ENCODE data around the gene RSRC1.

Gene RSRC1

DNA sequence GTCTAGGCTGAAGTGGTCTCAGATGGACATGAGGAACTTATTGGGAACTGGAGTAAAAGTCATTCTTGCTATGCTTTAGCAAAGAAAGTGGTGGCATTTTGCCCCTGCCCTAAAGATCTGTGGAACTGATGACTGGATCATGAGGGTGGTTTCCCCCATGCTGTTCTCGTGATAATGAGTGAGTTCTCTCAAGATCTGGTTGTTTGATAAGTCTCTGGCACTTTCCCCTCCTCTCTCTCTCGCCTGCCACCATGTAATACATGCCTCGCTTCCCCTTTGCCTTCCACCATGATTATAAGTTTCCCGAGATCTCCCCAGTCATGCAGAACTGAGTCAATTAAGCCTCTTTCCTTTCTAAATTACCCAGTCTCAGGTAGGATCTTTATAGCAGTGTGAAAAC lies 449.6 kb downstream of the RSRC1 start:
- no peaks in the 10 kb centered on the region for H3K27me3 ChIP-seq (replicated peaks)
- in situ Hi-C loops (cut with HindIII; ENCODE audit: low pct_ligation_motif_present, low sequenced_read_pairs) = no loop called here
- DNase-seq = no peak
- TF ChIP-seq, protein P1, sequence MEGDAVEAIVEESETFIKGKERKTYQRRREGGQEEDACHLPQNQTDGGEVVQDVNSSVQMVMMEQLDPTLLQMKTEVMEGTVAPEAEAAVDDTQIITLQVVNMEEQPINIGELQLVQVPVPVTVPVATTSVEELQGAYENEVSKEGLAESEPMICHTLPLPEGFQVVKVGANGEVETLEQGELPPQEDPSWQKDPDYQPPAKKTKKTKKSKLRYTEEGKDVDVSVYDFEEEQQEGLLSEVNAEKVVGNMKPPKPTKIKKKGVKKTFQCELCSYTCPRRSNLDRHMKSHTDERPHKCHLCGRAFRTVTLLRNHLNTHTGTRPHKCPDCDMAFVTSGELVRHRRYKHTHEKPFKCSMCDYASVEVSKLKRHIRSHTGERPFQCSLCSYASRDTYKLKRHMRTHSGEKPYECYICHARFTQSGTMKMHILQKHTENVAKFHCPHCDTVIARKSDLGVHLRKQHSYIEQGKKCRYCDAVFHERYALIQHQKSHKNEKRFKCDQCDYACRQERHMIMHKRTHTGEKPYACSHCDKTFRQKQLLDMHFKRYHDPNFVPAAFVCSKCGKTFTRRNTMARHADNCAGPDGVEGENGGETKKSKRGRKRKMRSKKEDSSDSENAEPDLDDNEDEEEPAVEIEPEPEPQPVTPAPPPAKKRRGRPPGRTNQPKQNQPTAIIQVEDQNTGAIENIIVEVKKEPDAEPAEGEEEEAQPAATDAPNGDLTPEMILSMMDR (IDR thresholded peaks at IDR 0.05; ENCODE audit: low read depth, low read length, missing control alignments) = no peak
- no peak overlapping the region for H3K27ac ChIP-seq
- H3K4me3 ChIP-seq (ENCODE audit: low read depth, low read length) = no peak overlapping the region
- H3K36me3 ChIP-seq (replicated peaks) = no peaks in the 10 kb centered on the region

DNA sequence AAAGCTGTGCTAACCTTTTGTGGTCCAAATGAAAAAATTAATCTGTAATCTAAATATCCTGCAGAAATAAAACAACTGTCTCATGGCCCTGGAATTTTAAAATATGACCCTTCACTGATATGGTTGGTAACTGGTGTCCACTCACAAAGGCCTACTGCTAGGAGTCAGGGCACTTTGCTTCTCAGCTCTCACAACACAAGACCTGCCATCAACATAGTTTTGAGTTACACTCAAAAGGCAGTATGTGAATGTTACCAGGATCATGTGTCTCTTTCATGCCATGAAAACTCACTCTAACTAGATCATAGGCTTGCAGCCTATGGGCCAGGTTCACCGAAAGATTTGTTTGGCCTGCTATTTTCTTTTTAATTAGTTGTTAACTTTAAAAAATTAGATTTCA lies 451.1 kb downstream of the RSRC1 start:
- H3K27ac ChIP-seq = no peak overlapping the region
- TF ChIP-seq, protein P1 (IDR thresholded peaks at IDR 0.05; ENCODE audit: low read depth, low read length, missing control alignments) = no peak
- in situ Hi-C loops (cut with HindIII; ENCODE audit: low pct_ligation_motif_present, low sequenced_read_pairs) = no loop called here
- H3K4me3 ChIP-seq (ENCODE audit: low read depth, low read length) = no peak overlapping the region
- DNase-seq = no peak
- no peaks in the 10 kb centered on the region for H3K36me3 ChIP-seq (replicated peaks)
- H3K27me3 ChIP-seq (replicated peaks) = no peaks in the 10 kb centered on the region

DNA sequence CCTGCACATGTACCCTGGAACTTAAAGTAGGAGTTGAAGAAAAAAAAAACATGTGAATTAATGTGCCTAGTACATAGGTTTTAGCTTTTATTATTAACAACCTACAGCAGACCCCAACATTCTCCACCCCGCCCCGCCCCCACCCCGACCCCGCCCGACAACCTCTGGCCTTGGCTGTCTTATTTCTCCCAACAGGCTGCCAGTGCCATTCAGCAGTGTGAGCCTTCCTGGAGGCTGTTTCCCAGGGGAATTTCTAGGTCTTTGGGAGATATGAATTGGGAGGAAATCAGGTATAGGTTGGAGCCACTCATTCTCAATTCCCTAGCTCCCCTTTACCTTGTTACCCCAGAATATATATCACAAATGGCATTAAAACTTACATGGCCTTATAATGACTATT lies 452.8 kb downstream of the RSRC1 start:
- no peaks in the 10 kb centered on the region for H3K36me3 ChIP-seq (replicated peaks)
- H3K4me3 ChIP-seq (ENCODE audit: low read depth, low read length) = no peak overlapping the region
- no peak for DNase-seq
- TF ChIP-seq, protein P1 (IDR thresholded peaks at IDR 0.05; ENCODE audit: low read depth, low read length, missing control alignments) = no peak
- no peaks in the 10 kb centered on the region for H3K27me3 ChIP-seq (replicated peaks)
- no peak overlapping the region for H3K27ac ChIP-seq
- in situ Hi-C loops (cut with HindIII; ENCODE audit: low pct_ligation_motif_present, low sequenced_read_pairs) = no loop called here

DNA sequence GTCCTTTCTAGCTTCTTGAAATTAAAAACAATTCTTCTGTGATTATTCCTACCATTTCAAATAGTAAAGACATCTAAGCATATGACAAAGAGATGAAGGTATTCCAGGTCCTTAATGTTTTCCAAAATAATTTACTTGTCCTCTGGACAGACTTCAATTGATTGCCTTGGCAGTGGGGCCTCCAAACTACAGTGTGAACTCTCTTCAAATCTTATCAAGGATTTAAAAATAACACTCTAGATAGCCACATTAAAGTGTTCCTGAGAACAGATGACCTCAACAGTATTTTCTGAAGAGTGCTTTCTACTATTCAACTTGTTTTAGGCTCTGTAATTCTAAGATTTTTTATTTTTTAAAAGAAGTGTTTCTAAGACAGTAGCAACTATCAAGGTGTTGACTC lies 453.2 kb downstream of the RSRC1 start:
- DNase-seq = no peak
- Histone ChIP-seq H3K27me3 (replicated peaks) (no peaks in the 10 kb centered on the region), H3K27ac (no peak overlapping the region), H3K36me3 (replicated peaks) (no peaks in the 10 kb centered on the region), H3K4me3 (ENCODE audit: low read depth, low read length) (no peak overlapping the region)
- in situ Hi-C loops (cut with HindIII; ENCODE audit: low pct_ligation_motif_present, low sequenced_read_pairs) = no loop called here
- TF ChIP-seq, protein P1 (IDR thresholded peaks at IDR 0.05; ENCODE audit: low read depth, low read length, missing control alignments) = no peak

DNA sequence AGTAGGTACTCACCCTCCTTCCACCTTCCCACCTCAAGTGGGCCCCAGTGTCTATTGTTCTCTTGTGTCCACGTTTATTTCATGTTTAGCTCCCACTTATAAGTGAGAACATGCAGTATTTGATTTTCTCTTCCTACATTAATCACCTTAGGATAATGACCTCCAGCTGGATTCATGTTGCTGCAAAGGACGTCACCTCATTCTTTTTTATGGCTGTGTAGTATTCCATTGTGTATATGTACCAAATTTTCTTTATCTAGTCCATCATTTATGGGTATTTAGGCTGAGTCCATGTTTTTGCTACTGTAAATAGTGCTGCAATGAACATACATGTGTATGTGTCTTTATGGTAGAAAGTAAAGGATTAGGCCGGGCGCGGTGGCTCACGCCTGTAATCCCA lies 455.2 kb downstream of the RSRC1 start:
- Histone ChIP-seq H3K27me3 (replicated peaks) (no peaks in the 10 kb centered on the region), H3K4me3 (ENCODE audit: low read depth, low read length) (no peak overlapping the region), H3K27ac (no peak overlapping the region), H3K36me3 (replicated peaks) (no peaks in the 10 kb centered on the region)
- TF ChIP-seq, protein P1 (IDR thresholded peaks at IDR 0.05; ENCODE audit: low read depth, low read length, missing control alignments) = no peak
- in situ Hi-C loops (cut with HindIII; ENCODE audit: low pct_ligation_motif_present, low sequenced_read_pairs) = no loop called here
- no peak for DNase-seq

DNA sequence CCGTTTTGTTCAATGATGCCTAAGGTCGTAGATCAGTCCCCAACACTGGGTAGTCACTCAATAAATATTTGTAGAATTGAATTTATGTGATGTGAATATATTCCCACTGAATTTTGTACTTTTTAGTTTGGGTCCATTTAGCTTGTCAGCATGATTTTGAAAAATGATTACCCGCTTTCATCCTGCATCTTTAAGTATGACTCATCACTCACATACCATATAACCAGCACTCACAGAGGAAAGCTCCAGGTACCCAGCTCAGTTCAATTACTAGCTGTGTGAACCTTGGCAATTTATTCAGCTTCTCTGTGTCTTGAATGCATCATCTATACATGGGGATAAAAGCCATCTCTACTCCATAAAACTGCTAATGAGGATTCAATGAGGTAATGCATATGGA lies 458.9 kb downstream of the RSRC1 start:
- Histone ChIP-seq H3K27me3 (replicated peaks) (no peaks in the 10 kb centered on the region), H3K27ac (no peak overlapping the region), H3K4me3 (ENCODE audit: low read depth, low read length) (no peak overlapping the region), H3K36me3 (replicated peaks) (no peaks in the 10 kb centered on the region)
- no peak for DNase-seq
- TF ChIP-seq, protein P1 (IDR thresholded peaks at IDR 0.05; ENCODE audit: low read depth, low read length, missing control alignments) = no peak
- in situ Hi-C loops (cut with HindIII; ENCODE audit: low pct_ligation_motif_present, low sequenced_read_pairs) = no loop called here

Measured in brain microvascular endothelial cell (primary cell).